ENCODE data around the gene SLC35E1.

DNA sequence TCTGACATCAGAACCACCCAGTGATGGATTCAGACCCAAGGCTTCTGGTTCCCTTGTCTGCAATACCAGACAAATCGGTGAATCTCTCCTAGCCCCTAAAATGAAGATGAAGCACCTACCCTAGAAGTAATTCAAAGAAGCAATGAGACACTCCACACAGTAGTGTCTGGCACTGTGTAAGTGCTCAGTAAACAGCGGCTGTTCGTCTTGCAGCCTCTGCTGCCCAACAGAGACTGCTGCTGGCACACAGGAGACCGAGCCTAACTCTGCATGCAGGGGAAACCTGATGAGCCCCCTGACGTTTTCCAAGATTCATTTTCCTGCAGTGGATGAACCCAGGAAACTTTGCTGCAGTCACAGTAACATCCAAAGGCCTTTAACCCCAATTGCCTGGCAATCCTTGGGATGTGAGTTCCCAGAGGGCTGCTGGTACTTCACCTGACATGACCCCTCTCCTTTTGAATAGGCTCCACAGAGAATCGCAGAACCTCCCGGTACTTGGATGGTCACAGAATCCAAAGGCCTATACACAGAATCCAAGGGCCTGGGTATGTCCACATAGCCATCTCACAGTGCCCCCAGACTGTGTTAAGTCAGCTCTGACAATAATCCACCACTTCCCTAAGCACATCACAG lies 49.1 kb upstream of the SLC35E1 start:
- TF ChIP-seq, protein P1, sequence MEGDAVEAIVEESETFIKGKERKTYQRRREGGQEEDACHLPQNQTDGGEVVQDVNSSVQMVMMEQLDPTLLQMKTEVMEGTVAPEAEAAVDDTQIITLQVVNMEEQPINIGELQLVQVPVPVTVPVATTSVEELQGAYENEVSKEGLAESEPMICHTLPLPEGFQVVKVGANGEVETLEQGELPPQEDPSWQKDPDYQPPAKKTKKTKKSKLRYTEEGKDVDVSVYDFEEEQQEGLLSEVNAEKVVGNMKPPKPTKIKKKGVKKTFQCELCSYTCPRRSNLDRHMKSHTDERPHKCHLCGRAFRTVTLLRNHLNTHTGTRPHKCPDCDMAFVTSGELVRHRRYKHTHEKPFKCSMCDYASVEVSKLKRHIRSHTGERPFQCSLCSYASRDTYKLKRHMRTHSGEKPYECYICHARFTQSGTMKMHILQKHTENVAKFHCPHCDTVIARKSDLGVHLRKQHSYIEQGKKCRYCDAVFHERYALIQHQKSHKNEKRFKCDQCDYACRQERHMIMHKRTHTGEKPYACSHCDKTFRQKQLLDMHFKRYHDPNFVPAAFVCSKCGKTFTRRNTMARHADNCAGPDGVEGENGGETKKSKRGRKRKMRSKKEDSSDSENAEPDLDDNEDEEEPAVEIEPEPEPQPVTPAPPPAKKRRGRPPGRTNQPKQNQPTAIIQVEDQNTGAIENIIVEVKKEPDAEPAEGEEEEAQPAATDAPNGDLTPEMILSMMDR (IDR thresholded peaks at IDR 0.05): no peak
- TF ChIP-seq POLR2AphosphoS5 (IDR thresholded peaks at IDR 0.05): no peak
- TF ChIP-seq POLR2A (IDR thresholded peaks at IDR 0.05): no peak
- TF ChIP-seq EP300 (IDR thresholded peaks at IDR 0.05): no peak
